Measurements from ENCODE around the gene TEN1. TPM values are rescaled to one million over a fixed set of nuclear protein-coding genes. Genes with fewer than 3 reads are reported as not detected.

TEN1 gene
- total and polyA plus RNA-seq, 9 of the 15 experiments (the other 6 are each of a cell fraction or from before 2014, with no cell fraction given): 1.3 to 25.7 (median 10.1) TPM

DNA sequence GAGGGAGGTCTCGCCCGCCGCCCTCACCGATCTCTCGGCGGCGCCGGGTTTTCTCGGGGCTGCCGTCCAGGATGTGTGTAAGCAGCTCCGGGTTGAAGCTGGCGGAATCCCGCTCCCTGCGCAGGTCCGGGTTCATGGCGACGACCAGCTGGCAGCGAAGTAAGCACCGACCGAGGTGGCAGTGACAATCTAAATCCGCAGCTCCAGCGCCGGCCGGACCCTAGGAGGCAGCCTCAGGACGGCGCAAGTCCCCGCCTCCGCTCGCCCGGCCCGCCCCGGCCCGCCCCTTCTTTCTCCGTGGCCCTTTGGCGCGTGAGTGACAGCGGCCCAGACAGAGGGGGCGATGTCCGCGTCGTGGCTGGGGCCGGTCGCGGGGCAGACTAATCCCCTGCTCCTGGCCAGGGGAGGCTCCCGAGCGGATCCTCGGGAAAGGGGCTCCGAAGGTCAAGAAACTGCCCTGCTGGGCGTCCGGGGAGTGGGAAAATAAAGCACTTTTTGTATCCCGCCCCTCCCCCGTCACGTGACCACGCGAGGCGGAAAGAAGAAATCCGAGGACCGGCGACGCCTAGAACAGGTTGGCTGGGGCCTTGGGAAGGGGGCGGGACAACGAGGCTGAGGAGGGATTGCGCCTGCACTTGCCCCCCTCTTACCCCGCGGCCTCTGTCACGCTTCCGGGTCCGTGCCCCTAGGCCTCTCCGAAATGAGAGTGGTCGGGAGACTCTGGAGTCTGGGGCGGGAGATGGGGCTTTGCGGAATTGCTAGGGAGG, at the start of gene TEN1, which contains the start of gene ACOX1 (continued):
- TF ChIP-seq THRA (IDR thresholded peaks at IDR 0.05): no peak
- peak; percentile 16 for TF ChIP-seq E2F8 (IDR thresholded peaks at IDR 0.05; ENCODE audit: low read depth, partially characterized antibody)
- TF ChIP-seq CC2D1A (IDR thresholded peaks at IDR 0.05): no peak
- TF ChIP-seq ZNF766 (CRISPR knock-in tag; conservative IDR thresholded peaks at IDR 0.05): no peak; the same call in 1 of the 2 replicates
- no peak for TF ChIP-seq SAFB (IDR thresholded peaks at IDR 0.05; ENCODE audit: borderline replicate concordance, low read depth, low read length)
- 0 out of 2 replicates have a peak, but pooled peaks have one; percentile 28 for TF ChIP-seq DPF2 (IDR thresholded peaks at IDR 0.05)
- no peak for TF ChIP-seq ZNF24 (IDR thresholded peaks at IDR 0.05)
- TF ChIP-seq NFIX (CRISPR knock-in tag; IDR thresholded peaks at IDR 0.05; ENCODE audit: low read depth): no peak
- TF ChIP-seq SMC3 (conservative IDR thresholded peaks at IDR 0.05; ENCODE audit: insufficient read depth, low read depth, low read length): no peak
- no peak for TF ChIP-seq ZNF699 (CRISPR knock-in tag; IDR thresholded peaks at IDR 0.05; ENCODE audit: insufficient replicate concordance)
- TF ChIP-seq MCM5 (IDR thresholded peaks at IDR 0.05; ENCODE audit: low read depth): no peak
- no peak for TF ChIP-seq HIVEP1 (CRISPR knock-in tag; IDR thresholded peaks at IDR 0.05)
- no peak for TF ChIP-seq ZNF274 (IDR thresholded peaks at IDR 0.05; ENCODE audit: borderline replicate concordance, low read depth, low read length)
- no peak for TF ChIP-seq POU5F1 (IDR thresholded peaks at IDR 0.05; ENCODE audit: borderline replicate concordance, low read depth, low read length, partially characterized antibody)
- TF ChIP-seq JUN (IDR thresholded peaks at IDR 0.05; ENCODE audit: borderline replicate concordance, low read depth, low read length): no peak
- TF ChIP-seq JUN (CRISPR knock-in tag; IDR thresholded peaks at IDR 0.05; ENCODE audit: borderline replicate concordance): no peak
- TF ChIP-seq TEAD4 (IDR thresholded peaks at IDR 0.05; ENCODE audit: low read length): peak; percentile 21; the same call in 1 of the 2 replicates
- no peak for TF ChIP-seq TEAD4 (CRISPR knock-in tag; IDR thresholded peaks at IDR 0.05; ENCODE audit: borderline replicate concordance)
- no peak for TF ChIP-seq PHB (CRISPR knock-in tag; IDR thresholded peaks at IDR 0.05)
- TF ChIP-seq POLR2AphosphoS5 (IDR thresholded peaks at IDR 0.05; ENCODE audit: control insufficient read depth, insufficient read depth, low read depth, low read length): peak; percentile 92
- TF ChIP-seq MAFF (IDR thresholded peaks at IDR 0.05; ENCODE audit: low read length): no peak
- peak; percentile 15; the same call in 1 of the 2 replicates for TF ChIP-seq SIN3B (IDR thresholded peaks at IDR 0.05; ENCODE audit: low read depth)
- peak; percentile 100 for TF ChIP-seq TFE3 (CRISPR knock-in tag; IDR thresholded peaks at IDR 0.05)
- peak; percentile 89 for TF ChIP-seq TBP (optimal IDR thresholded peaks at IDR 0.05; ENCODE audit: low read depth, low read length)
- TF ChIP-seq HEY1 (CRISPR knock-in tag; IDR thresholded peaks at IDR 0.05; ENCODE audit: borderline replicate concordance): no peak
